SIG-M5 treated with dmso at 0.1 percent for 504 hours (cell line): ENCODE data around the gene PTPRM.

Experiments used
- DNase-seq: peaks from one replicate; lab custom pipeline; 2025; ENCODE audit not compliant: unreplicated experiment; lab: John Stamatoyannopoulos, UW

Gene PTPRM

DNA sequence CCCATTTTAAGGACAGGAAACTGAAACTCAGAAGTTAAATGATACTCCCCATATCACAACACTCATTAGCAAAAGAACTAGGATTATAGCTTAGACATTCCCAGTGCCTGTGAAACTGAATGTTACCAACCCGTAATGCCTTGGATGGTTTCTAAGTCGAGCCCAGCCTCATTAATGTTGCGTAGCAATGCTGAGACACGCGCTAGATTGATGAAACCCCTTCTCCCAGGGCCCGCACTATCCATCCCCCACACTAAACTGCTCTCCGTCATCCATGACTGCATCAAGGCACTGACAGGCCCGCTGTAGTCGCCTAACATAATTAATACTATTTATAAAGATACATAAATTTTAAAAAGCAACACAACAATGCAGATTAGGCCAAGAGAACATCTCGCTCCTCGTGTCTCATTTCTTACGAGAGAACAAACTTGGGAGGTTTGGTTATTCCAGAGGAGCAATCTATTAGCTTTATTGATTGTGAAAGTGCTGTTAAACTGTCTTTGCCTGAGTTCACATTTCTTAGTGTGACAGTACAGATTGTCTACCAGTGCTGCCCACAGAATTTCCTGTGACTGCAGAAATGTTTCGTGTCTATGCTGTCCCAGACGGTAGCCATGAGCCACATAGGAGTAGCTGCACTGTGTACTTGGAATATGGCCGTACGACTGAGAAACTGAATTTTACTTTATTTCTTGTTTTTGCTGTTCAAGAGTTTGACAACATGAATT, 729.9 kb downstream of the PTPRM start:
- no peak for DNase-seq

DNA sequence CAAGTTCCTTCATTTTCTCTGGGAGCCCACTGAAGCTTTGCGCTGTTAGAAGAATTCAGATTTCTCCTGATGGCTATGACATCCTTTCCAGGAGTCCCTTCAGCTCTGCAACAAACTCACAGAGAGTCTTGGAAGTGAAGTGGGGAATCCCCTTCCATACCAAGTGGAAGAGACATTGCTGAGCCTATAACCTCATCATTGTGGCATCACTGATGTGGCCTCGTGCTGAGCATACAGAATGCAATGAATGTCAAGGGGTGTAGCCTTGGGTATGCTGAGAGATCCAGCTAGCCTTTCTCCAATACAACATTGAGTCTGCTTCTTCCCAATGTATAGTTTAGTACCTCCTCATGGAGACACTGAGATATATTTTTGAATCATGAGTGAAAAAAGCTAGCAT, 731.1 kb downstream of the PTPRM start:
- DNase-seq: no peak

DNA sequence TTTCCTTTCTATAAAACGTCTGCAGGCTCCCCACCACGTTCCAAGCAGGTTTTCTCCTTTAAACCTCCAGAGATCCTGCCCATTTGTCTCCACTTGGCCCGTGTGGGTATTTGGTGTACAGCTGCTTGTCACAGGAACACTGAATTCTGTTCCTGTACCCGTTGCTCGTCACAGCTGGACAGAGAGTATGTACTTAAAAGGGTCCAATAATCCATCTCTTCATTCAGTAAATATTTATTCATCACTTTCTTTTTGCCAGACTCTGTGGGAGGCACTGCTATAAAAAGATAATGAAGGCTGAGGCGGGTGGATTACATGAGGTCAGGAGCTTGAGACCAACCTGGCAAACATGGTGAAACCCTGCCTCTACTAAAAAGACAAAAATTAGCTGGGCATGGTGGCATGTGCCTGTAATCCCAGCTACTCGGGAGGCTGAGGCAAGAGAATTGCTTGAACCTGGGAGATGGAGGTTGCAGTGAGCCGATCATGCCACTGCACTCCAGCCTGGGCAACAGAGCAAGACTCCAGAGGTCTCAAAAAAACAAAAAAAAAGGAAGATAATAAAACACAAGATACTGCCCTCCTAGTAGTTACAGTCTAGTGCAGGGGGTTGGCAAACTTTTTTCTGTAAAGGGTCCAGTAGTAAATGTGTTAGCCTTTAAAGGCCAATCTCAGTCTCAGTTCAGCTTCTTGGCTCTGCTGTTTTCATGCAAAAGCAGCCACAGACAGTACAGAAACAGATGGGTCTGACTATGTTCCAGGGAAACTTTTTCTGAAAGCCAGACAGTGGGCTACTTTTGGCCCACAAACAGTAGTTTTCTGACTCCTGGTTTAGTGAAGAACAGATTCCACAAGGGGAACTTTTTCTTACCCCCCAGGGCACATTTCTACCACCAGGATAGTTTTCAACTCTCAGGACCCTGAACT, 732.2 kb downstream of the PTPRM start:
- no peak for DNase-seq

DNA sequence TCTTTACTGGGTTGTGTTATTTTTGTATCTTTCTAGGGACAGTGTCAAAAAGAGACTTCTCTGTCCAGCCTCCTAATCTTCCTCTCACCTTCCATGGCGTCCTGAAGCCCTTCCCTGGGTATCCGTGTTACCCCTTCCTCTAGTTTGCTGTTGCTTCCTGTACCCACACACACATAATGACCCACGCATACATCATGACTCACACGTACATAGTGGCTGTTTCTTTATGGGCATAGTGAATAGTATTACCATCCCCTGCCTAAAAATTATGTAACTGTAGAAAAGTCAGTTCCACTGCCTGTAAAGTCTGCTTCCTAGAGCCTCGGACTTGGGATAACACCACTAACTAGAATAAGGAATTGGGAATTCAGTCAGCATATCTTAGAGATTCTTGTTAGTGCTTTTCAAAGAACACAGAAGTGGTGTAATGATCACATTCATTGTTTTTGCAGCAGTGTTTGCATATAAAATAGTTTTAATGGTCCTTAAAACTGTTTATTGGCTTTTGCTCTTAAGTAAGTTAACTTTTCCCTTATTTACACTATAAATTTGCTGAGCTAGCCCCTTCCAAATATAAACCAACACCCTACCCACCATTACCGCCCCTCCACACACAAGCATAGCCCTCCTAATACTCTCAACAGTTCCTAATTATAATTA, 733.8 kb downstream of the PTPRM start:
- no peak for DNase-seq

DNA sequence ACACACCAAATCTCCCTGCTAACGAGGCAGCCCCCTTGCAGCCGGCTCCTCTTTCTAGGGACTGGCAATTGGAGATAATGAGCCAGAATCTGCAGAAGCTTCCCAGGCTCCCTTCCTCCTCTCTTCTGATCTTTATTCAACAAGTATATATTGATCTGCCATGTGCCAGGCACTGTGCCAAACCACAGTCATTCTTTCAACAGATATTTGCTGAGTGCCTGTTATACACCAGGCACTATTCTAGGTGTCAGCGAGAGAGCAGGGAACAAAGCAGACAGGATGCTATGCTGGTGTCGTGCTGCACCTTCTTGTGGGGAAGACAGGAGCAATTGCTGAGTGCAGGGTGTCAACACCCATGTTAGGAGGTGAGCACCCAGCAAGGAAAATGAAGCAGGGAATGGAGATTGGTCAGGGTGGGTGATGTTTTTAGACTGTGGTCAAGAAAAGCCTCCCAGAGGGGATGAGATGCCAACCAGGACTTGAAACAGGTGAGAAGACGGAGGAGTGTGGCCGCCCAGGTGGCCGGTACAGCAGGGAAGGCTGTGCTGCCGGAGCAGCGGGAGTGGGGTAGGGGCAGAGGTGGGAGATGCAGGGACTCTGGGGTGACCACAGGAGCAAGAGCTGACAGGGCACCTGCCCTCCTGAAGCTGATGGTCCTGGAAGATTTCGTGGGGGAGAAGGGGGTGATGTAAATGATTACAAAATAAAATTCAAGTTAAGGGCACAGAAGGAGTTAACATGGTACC, 734.5 kb downstream of the PTPRM start:
- no peak for DNase-seq

DNA sequence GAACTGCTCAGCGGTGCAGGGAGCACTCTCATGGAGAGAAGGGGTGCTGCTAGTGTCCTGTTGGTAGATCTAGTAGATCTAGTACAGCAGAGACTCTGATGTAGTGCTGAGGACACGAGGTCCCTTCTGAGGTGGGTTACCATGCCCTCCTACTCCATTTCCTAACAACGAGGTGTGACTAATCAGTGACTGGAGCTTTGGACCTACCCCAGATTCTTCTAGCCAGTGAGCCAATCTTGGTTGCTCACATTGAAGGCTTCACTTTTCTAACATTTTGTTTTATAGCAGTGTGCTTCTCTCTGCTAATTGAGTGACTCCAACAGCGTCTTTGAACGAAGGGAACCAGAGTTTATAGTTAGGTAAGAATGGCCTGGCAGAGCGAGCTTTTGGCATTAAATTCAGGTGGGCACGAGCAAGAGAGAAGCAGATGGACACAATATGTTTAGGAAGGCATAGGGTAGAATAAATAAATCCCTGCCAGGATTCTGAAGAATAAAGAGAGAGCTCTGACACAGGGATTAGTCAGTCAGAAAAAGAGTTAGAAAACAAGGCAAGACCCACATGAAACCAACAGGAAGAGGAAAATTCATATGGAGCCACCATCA, 736.1 kb downstream of the PTPRM start:
- DNase-seq: no peak

DNA sequence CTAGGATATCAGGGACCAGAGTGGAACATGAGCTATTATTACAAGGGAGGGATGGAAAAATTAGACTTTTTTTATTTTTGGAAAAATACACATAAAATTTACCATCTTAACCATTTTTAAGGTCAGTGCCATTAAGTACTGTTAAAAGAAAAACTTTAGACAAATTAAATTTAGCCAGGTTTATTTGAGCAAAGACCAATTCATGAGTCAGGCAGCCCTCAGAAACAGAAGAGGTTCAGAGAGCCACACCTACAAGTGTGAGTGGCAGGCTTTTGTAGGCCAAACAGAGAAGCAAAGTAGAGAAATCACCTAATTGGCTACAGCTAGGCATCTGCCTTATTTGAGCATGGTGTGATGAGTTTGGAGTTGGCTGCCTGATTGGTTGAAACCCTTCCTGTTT, 740.8 kb downstream of the PTPRM start:
- no peak for DNase-seq

DNA sequence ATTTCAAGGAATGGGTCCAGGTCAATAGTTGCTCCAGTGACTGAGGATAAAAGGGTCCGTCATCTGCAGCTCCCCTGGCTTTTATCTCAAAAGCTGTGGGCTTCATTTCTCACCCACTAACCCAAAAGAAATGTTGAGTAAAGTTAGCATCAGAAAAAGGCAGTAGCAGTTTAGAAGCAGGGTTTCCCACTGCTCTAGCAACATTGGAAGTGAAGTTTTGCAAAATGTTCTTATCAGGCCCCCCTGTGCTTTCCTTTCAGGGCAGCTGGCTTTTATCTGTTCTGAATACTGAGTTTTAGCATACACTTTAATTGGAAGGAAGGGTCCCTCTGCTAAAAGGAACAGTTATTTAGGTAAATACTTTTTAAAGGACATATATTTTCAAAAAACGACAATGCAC, 745.9 kb downstream of the PTPRM start:
- no peak for DNase-seq

DNA sequence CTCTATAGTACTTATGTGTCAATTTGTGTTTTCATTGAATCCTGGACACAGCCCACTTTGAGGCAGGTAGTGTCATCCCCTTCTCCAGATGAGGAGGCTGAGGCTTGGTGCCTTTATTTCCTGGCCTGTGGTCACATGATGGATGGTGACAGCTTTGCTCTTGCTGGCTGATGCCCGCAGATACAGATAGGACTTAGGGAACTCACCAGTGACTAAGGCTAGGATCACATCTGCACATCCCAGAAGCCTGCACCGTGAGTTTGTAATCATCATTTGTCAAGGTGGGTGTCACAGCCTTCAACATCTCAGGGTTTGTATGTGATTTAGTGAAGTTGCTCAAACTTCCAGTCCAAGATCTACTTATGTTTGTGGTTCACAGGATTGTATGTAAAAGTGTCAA, 747.0 kb downstream of the PTPRM start:
- DNase-seq: no peak

DNA sequence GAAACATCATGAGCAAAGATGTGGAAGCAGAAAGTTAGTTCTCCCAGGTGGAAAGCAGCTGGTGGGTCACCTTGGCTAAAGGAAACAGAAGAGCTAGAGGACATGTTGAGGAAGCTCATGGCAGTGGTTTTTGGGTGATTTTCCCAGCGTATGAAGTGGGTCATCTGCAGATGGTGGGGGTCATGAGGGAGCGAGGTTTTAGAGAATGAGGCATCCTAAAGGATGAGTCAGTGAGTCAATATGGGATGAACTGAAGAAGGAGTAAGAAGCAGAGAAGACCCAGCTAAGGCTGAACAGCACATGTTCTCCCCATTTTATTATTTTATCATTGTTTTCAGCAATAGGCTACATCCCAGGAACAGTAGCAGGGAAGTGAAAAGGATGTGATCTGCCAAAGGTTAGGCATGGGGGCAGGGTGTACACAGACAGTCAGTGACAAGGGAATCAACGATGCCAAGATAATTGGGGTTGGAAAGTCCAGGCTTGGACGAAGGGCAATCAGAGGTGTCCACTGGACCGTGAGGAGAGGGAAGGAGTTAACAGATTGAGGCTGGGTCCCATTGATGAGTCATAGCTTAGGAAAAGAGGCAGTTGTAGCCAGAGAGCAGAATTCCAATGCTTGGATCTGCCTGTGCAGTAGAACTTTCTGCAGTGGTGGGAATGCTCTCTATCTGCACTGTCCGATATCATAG, 752.8 kb downstream of the PTPRM start:
- no peak for DNase-seq

DNA sequence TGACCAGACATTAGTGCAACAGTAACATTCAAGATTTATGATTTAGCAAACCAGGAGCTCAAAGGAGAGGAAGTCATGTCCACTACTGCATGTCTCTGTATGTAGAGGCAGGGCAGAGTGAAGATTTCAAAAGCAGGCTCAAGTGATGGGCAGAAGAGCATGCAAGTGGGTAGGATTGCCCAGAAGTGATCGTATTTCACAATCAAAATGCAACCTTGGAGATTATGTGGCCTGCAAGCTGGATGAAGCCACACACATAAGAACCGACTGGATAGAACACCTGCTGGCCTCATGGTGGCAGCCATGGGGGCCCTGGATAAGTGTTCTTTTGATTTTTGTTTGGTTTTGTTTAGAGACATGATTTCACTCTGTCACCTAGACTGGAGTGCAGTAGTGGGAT, 755.4 kb downstream of the PTPRM start:
- no peak for DNase-seq

DNA sequence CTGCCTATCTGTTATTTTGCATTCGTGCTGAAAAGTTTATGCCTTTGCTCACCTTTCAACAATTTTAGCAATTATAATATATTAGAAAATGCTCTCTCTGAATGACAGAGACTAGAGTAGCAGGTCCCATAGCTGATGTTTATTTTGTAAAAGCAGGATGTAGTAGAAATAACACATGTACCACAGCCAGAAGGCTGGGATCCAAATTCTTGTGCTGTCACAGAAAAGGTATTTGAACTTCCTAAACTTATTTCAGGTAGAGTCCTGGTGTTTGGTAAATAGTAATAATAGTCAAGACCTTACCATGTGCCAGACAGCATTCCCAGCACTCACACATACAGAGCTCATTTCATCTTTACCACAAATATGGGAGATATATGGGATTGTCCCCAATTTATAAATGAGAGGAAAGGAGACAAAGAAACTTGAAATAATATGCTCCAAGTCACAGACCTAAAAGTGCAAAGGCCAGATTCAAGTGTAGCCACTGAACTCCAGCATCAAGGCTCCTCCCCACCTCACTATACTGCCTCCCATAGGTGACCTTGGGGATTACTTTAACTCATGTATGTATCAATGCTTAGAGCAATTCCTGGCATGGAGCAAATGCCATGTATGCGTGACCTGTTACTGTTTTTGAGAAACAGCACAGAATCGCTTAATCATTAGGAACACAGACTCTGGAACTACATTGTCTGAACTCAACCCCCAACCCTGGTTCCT, 757.4 kb downstream of the PTPRM start:
- DNase-seq: no peak

DNA sequence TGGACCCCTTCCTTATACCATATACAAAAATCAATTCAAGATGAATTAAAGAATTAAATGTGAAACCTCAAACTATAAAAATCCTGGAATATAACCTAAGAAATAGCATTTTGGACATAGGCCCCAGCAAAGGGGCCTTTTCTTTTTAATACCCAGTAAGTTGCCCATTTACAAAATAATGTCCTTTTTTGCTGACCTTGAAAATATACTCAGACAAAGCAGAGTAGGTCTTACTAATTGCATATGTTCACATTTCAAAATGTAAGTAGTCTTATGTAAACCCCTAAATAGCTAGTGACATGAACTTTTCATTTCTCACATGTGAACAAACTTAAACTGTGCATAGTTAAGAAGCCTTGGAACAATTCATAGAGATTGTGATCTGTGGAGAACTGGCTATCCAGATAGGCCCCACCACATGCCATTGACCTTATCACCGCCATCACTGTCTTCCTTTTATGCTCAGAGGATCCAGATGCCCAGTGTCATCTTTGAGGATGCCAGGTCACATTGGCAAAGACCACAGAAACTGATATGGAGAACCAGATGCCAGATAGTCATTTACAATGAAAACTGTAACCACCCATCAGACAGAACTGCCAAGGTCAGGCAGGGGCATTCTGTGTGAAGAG, 759.8 kb downstream of the PTPRM start:
- DNase-seq: no peak

DNA sequence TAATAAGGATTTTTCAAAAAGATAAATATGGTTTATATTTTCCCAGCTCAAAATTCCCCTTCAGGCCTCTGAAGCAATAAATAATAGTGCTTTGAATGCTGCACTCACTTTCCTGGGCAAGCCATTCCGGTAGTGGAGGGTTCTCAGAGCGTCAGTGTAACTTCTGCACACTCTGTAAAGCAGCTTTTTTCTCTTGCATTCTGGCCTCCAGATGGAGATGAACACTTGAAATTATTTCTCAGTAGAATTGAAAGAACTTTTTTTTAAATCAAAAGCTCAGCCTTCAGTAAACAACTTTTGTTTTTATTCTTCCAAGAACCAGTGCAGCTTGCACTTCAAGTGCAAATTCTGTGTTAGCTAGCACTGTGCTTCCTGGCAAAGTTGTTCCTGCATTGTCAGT, 761.0 kb downstream of the PTPRM start:
- no peak for DNase-seq

DNA sequence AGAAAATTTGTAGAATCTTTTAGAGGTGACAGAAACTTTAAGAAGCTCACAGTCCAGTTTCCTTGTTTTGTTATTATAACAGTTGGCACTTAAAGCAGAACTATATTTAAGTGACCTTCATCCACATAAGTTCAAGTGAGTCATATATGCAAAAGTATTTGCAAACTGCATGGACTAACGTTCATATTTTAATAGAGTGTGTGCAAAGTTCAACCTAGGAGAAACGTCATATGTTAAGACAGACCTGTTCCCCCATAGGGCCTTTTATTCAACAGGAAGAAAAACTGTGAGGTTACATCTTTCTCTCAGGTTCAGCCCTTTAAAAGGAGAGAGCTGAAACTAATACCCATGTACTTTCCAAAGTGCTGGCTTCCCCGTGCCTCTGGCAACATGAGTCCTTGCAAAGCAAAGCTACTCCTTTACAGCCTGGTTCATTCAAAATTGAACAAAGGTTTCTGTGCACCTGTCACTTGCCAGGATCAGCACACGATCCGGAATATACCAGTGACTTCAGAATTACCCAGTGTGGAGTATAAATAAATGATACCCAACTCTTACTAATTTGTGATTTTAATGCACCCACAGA, 762.2 kb downstream of the PTPRM start:
- DNase-seq: peak; percentile 1

DNA sequence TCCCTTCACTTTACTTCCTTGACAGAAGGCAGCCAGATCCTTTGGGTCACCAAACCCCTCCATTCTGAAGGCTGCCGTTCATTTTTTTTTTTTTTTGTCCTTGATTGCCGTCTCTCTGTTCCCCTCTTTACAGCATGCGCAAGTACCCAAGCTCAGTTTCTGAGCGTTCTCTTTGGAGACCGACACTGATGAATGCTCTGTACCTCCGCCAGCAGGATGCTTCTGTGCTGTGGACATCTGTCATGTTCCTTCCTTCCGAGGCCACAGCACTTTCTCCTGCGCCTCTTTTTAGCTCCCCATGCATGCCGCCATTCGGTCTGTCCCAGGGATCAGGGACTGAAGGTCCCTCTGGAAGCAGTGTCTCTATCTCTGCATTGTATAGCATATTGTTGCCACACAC, 763.5 kb downstream of the PTPRM start:
- no peak for DNase-seq

DNA sequence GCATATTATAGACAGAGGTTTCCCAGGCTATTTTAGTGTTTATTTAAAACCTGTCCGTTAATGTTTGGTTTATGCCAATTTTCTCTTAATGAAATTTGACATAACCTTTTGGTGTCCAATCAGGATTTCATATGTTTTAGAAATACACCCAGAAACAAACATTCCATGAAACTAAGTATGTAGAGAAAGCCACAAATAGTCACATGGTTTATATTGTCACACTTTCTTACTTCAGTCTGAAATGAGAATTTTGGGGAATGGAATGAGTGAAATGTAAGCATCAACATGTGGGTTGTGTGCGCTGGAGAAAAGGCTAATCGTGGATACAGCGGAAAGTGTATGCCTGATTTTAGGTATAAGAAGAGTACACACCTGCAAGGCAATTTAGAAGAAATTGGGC, 765.2 kb downstream of the PTPRM start:
- no peak for DNase-seq

DNA sequence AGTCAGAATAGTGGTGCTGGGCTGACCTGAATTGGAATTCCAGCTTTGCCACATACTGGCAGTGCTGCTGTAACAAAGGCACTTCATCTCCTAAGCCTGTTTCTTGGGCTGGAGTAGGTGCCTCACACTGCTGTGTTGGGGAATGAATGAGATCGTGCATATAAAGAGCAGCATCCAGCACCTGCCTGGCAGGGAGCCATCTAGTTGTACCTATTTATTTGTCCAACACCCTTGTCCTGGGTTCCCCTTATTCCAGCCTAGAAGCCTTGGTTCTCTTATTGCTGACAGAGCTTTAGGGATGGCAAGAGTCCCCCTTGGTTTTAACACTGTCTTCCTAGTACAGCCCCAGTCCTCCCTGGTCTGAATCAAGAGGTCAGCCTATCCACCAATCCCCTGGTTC, 766.8 kb downstream of the PTPRM start:
- no peak for DNase-seq

DNA sequence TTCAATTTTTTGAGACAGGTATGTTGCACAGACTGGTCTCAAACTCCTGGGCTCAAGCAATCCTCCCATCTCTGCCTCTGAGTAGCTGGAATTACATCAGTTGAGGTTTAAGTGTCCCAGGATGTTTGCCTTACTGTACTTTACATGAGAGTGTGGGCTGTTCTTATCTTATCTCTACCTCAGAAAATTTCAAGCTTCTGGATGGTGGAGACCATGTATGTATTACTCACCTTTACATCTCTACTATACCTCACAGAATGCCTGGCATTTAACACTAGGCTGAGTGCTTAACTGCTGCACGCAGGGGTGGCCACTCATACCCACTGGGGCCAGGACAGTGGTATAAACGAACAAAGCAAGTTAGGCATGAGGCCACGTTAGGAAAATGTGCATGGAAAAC, 770.1 kb downstream of the PTPRM start:
- no peak for DNase-seq
